Caco-2 (cell line): ENCODE measurements around the gene FAM111A. TPM values are rescaled to one million over a fixed set of nuclear protein-coding genes. Genes with fewer than 3 reads are reported as not detected.

Experiments
- BruUV-seq: library from RNA; stranded (reverse); fragments of 400-500 nt; replicated peaks from 2 replicates; lab custom pipeline; 2021; lab: Mats Ljungman, UMichigan
- CTCF ChIA-PET: fragments of 300-600 bp; sonication (Branson Sonifier 250); formaldehyde crosslinking; loops from one replicate; lab custom pipeline; 2022; ENCODE audit warnings: antibody characterized with exemption; lab: Charles Lee
- POLR2A ChIA-PET: fragments of 300-600 bp; sonication (Branson Sonifier 250); formaldehyde crosslinking; loops from one replicate; lab custom pipeline; 2022; ENCODE audit warnings: antibody characterized with exemption; lab: Charles Lee
- DNase-seq, 2 experiments: peaks; one replicate each; pipeline versions ENCODE4 v3.0.0 to v3.0.0-alpha.2; 2020 to 2022
- H3K27me3 ChIP-seq: replicated peaks from 2 replicates; pipeline ENCODE4 v1.6.0; 2011; ENCODE audit warnings: low read length; ENCODE audit not compliant: control insufficient read depth, insufficient read depth
- H3K36me3 ChIP-seq: 2 replicates; pipeline ENCODE4 v1.5.1; 2011; ENCODE audit warnings: low read length; ENCODE audit not compliant: control insufficient read depth, insufficient read depth
- H3K4me1 ChIP-seq: fragments of 250-450 bp; sonication (Bioruptor Pico); 2 replicates; pipeline ENCODE4 v1.5.1; 2020; ENCODE audit warnings: mild to moderate bottlenecking
- H3K4me3 ChIP-seq: 2 replicates; pipeline ENCODE4 v1.5.1; 2011; ENCODE audit warnings: low read depth, mild to moderate bottlenecking, control low read depth, low read length
- H3K9me3 ChIP-seq: fragments of 250-450 bp; sonication (Bioruptor Pico); 2 replicates; pipeline ENCODE4 v1.5.1; 2020; ENCODE audit warnings: mild to moderate bottlenecking, moderate library complexity
- H3K27ac Mint-ChIP-seq: one replicate; pipeline ENCODE4 v1.8.0; 2022; ENCODE audit warnings: mixed read lengths; ENCODE audit not compliant: unreplicated experiment
- H3K27me3 Mint-ChIP-seq: one replicate; pipeline ENCODE4 v1.8.0; 2022; ENCODE audit warnings: mixed read lengths; ENCODE audit not compliant: insufficient read depth, unreplicated experiment
- H3K36me3 Mint-ChIP-seq: one replicate; pipeline ENCODE4 v1.8.0; 2022; ENCODE audit warnings: mild to moderate bottlenecking, mixed read lengths; ENCODE audit not compliant: insufficient read depth, unreplicated experiment
- H3K4me1 Mint-ChIP-seq: one replicate; pipeline ENCODE4 v1.8.0; 2022; ENCODE audit warnings: low read depth, mixed read lengths; ENCODE audit not compliant: unreplicated experiment
- H3K4me3 Mint-ChIP-seq: one replicate; pipeline ENCODE4 v1.8.0; 2022; ENCODE audit warnings: mild to moderate bottlenecking, moderate library complexity, mixed read lengths; ENCODE audit not compliant: unreplicated experiment
- H3K9me3 Mint-ChIP-seq: one replicate; pipeline ENCODE4 v1.8.0; 2022; ENCODE audit warnings: mixed read lengths; ENCODE audit not compliant: unreplicated experiment
- CTCF ChIP-seq, 2 experiments: fragments of 200-600 bp in 1 of 2; IDR thresholded peaks; 1 replicate in 1 of 2; 2 replicates in 1 of 2; pipeline versions ENCODE4 v1.5.1 to v1.8.0; 2011 to 2022; ENCODE audit warnings: antibody characterized with exemption in 1 of 2, control low read depth in 1 of 2, inconsistent platforms in 1 of 2, low read depth in 1 of 2, low read length in 1 of 2, mild to moderate bottlenecking in 1 of 2, moderate library complexity in 1 of 2; ENCODE audit not compliant: insufficient read depth in 1 of 2, severe bottlenecking in 1 of 2, unreplicated experiment in 1 of 2
- intact Hi-C: fragments of 100-400 bp; cut with micrococcal nuclease; formaldehyde crosslinking; loops from one replicate; pipeline ENCODE4 v1.10.0; 2022; ENCODE audit not compliant: unreplicated experiment
- total RNA-seq: library from RNA; stranded (reverse); gene quantifications from 2 replicates; pipeline ENCODE4 v1.2.3, GENCODE V29; 2022

Gene FAM111A
- total RNA-seq, 1 experiment from 2014 or later, result 78.8 TPM

GRCh38 chr11:59114344-59114743 lies 28.3 kb upstream of the FAM111A start:
- H3K4me1 Mint-ChIP-seq, result peaks cover 31% of the 10 kb centered on the region
- H3K9me3 Mint-ChIP-seq, result peaks cover 11% of the 10 kb centered on the region
- no peaks in the 10 kb centered on the region; the same call in none of the 2 replicates for H3K36me3 ChIP-seq
- no TSS peak for BruUV-seq
- H3K4me1 ChIP-seq, result peaks cover 11% of the 10 kb centered on the region; the same call in 1 of the 2 replicates
- DNase-seq, result no peak
- H3K9me3 ChIP-seq, result peaks cover 25% of the 10 kb centered on the region
- H3K27ac Mint-ChIP-seq, result no peak overlapping the region
- H3K27me3 ChIP-seq, result no peaks in the 10 kb centered on the region
- ChIA-PET POLR2A (no interaction called here), CTCF (no interaction called here)
- no peak overlapping the region for H3K4me3 ChIP-seq
- H3K36me3 Mint-ChIP-seq, result peaks cover 98% of the 10 kb centered on the region
- H3K27me3 Mint-ChIP-seq, result no peaks in the 10 kb centered on the region
- no peak for TF ChIP-seq CTCF (IDR thresholded peaks at IDR 0.05; ENCODE audit: insufficient read depth in 1 of 2, low read depth in 1 of 2, low read length in 1 of 2, severe bottlenecking in 1 of 2, unreplicated experiment in 1 of 2)
- intact Hi-C loops, result no loop called here
- no peak overlapping the region for H3K4me3 Mint-ChIP-seq

- H3K9me3 Mint-ChIP-seq, result peaks cover 11% of the 10 kb centered on the region
- ChIA-PET CTCF (no interaction called here), POLR2A (no interaction called here)
- DNase-seq, result no peak
- no peaks in the 10 kb centered on the region for H3K27me3 ChIP-seq
- H3K9me3 ChIP-seq, result peaks cover 25% of the 10 kb centered on the region
- H3K27ac Mint-ChIP-seq, result no peak overlapping the region
- no peak overlapping the region for H3K4me3 Mint-ChIP-seq
- peaks cover 90% of the 10 kb centered on the region for H3K36me3 Mint-ChIP-seq
- intact Hi-C loops, result no loop called here
- peaks cover 21% of the 10 kb centered on the region for H3K4me1 Mint-ChIP-seq
- no peaks in the 10 kb centered on the region for H3K27me3 Mint-ChIP-seq
- no peaks in the 10 kb centered on the region; the same call in none of the 2 replicates for H3K36me3 ChIP-seq
- no TSS peak for BruUV-seq
- no peak overlapping the region for H3K4me3 ChIP-seq
- H3K4me1 ChIP-seq, result no peaks in the 10 kb centered on the region
- TF ChIP-seq CTCF (IDR thresholded peaks at IDR 0.05; ENCODE audit: insufficient read depth in 1 of 2, low read depth in 1 of 2, low read length in 1 of 2, severe bottlenecking in 1 of 2, unreplicated experiment in 1 of 2), result no peak
These were observed 27.1 kb upstream of the FAM111A start for GRCh38 chr11:59115553-59115952.

GRCh38 chr11:59117774-59118173 lies 24.9 kb upstream of the FAM111A start:
- no TSS peak for BruUV-seq
- intact Hi-C loops, result no loop called here

More at GRCh38 chr11:59117774-59118173, 24.9 kb upstream of the FAM111A start:
- Mint-ChIP-seq H3K9me3 (peaks cover 22% of the 10 kb centered on the region), H3K4me1 (peaks cover 6% of the 10 kb centered on the region), H3K27ac (no peak overlapping the region), H3K4me3 (no peak overlapping the region), H3K36me3 (peaks cover 81% of the 10 kb centered on the region), H3K27me3 (no peaks in the 10 kb centered on the region)
- TF ChIP-seq CTCF (IDR thresholded peaks at IDR 0.05; ENCODE audit: insufficient read depth in 1 of 2, low read depth in 1 of 2, low read length in 1 of 2, severe bottlenecking in 1 of 2, unreplicated experiment in 1 of 2), result no peak
- no peaks in the 10 kb centered on the region for H3K4me1 ChIP-seq
- POLR2A ChIA-PET, result no interaction called here
- CTCF ChIA-PET, result no interaction called here
- peaks cover 25% of the 10 kb centered on the region for H3K9me3 ChIP-seq
- DNase-seq, result no peak
- no peak overlapping the region for H3K4me3 ChIP-seq
- no peaks in the 10 kb centered on the region; the same call in none of the 2 replicates for H3K36me3 ChIP-seq
- no peaks in the 10 kb centered on the region for H3K27me3 ChIP-seq
